Prostate gland (tissue), 2 donors: ENCODE results near the gene TMC1. TPM values are rescaled to one million over a fixed set of nuclear protein-coding genes. Genes with fewer than 3 reads are reported as not detected.
A peak's percentile ranks its signal among the peaks of the same experiment; 100 is the strongest.

ENCODE experiments used
- DNase-seq: peaks from one replicate; pipeline ENCODE4 v3.0.0-alpha.2; 2019; ENCODE audit warnings: low spot score
- H3K27ac ChIP-seq, 2 donors: fragments of 200-600 bp; sonication (generic); 2 replicates each; pipeline ENCODE4 v1.5.1; 2017 to 2019
- H3K27me3 ChIP-seq: fragments of 200-600 bp; sonication (generic); replicated peaks from 2 replicates; pipeline ENCODE4 v1.5.1; 2019; ENCODE audit not compliant: insufficient read depth
- H3K36me3 ChIP-seq, 2 donors: fragments of 200-600 bp; sonication (generic); 1 replicate in 1 of 2; 2 replicates in 1 of 2; pipeline versions ENCODE4 v1.5.1 to v1.8.1; 2017 to 2019
- H3K4me1 ChIP-seq: fragments of 200-600 bp; sonication (generic); replicated peaks from 2 replicates; pipeline ENCODE4 v1.5.1; 2019
- H3K4me3 ChIP-seq, 2 donors: fragments of 200-600 bp; sonication (generic); 2 replicates each; pipeline ENCODE4 v1.5.1; 2017 to 2019
- H3K9me3 ChIP-seq: fragments of 200-600 bp; sonication (generic); 2 replicates; pipeline ENCODE4 v1.5.1; 2017
- POLR2A ChIP-seq: fragments of 450-650 bp; IDR thresholded peaks from one replicate; pipeline ENCODE4 v1.6.1; 2016; ENCODE audit warnings: antibody characterized with exemption, mild to moderate bottlenecking
- POLR2AphosphoS5 ChIP-seq: sonication (generic); formaldehyde crosslinking; IDR thresholded peaks from one replicate; pipeline ENCODE4 v1.6.1; 2017; ENCODE audit warnings: antibody characterized with exemption
- WGBS: methylation state at CpG from one replicate; pipeline ENCODE4 v1.1.5; 2018; 5-methylcytosine and 5-hydroxymethylcytosine counted together
- intact Hi-C: fragments of 100-400 bp; cut with DNase I; formaldehyde crosslinking; loops from one replicate; pipeline ENCODE4 v1.14.2; 2022
- total RNA-seq, 2 donors: library from RNA; depleted of rRNA; stranded (reverse); fragments of >200 nt; gene quantifications; one replicate each; pipeline ENCODE4 v1.1.0, GENCODE V29; 2016
- TF ChIP-seq, protein P1 (sequence below), 4 experiments: fragments of 200-600 bp in 2 of 4; fragments of 450-650 bp in 2 of 4; sonication (generic) in 2 of 4; IDR thresholded peaks; 1 replicate in 3 of 4; 2 replicates in 1 of 4; pipeline ENCODE4 v1.5.1; 2016 to 2019; ENCODE audit warnings: antibody characterized with exemption in 4 of 4, mild to moderate bottlenecking in 2 of 4, moderate library complexity in 2 of 4

TMC1 gene
- total RNA-seq, 2 donors from 2014 or later: 3.0 to 5.3 TPM

DNA sequence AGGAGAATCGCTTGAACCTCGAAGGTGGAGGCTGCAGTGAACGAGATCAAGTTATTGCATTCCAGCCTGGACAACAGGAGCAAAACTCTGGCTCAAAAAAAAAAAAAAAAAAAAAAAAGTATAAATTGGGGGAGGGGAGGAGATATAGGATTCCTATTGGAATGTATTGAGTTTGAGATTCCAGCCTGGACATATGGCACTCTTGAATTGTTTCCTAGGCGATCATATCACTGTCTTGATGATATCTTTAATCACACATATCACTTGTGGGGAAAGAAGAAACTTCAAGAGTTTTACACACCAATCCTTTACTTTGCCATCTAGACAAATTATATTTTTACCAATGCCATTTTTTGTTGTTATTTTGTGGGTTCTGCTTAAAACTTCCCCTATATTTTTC, 42.4 kb downstream of the TMC1 start:
- intact Hi-C loops: no loop called here
- Histone ChIP-seq H3K36me3 (no peaks in the 10 kb centered on the region), H3K9me3 (no peaks in the 10 kb centered on the region), H3K27me3 (no peaks in the 10 kb centered on the region), H3K4me1 (no peaks in the 10 kb centered on the region), H3K4me3 (no peak overlapping the region), H3K27ac (peak overlapping the region; percentile 63 to 75)
- TF ChIP-seq POLR2A (no peak), POLR2AphosphoS5 (no peak)
- 67% methylated on average over 4 of the region's 4 CpGs for WGBS
- DNase-seq: no peak

DNA sequence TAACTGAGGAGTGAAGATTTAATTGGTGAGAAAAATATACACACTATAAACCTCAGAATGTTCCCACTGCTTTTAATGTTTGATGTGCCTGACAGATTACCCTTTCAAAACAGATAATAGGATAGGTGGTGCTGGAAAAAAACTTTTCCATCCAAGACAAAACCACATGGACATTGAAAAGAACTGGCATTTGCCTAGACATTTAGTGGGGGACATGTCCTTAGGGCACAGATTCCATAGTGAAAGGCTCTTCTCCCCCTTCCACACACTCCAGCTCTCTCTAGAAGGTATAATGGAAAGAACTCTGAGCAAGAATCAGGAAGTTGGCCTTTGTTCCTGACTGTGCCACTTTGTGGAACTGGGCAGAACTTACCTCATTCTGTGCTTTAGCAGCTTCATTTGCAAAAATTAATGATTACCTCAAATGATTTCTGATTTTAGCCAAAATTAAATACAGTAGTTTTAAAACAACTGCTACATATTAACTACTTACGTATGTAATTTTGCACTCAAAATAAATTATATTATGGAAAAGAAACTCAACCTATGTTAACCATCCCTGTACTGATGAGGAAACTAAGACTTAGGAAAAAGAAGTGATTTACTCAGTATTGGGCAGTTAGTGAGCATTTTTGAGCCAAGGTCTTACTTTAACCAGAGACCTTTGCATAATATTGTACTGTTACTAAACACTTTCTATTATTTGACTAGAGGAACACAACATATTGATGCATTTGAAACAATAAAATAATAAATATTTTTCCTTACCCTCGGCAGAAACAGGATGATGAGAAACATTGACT, 43.3 kb downstream of the TMC1 start:
- no peak for TF ChIP-seq POLR2A
- TF ChIP-seq POLR2AphosphoS5: peak; percentile 83
- TF ChIP-seq, protein P1, sequence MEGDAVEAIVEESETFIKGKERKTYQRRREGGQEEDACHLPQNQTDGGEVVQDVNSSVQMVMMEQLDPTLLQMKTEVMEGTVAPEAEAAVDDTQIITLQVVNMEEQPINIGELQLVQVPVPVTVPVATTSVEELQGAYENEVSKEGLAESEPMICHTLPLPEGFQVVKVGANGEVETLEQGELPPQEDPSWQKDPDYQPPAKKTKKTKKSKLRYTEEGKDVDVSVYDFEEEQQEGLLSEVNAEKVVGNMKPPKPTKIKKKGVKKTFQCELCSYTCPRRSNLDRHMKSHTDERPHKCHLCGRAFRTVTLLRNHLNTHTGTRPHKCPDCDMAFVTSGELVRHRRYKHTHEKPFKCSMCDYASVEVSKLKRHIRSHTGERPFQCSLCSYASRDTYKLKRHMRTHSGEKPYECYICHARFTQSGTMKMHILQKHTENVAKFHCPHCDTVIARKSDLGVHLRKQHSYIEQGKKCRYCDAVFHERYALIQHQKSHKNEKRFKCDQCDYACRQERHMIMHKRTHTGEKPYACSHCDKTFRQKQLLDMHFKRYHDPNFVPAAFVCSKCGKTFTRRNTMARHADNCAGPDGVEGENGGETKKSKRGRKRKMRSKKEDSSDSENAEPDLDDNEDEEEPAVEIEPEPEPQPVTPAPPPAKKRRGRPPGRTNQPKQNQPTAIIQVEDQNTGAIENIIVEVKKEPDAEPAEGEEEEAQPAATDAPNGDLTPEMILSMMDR (IDR thresholded peaks at IDR 0.05): no peak
- Histone ChIP-seq H3K9me3 (no peaks in the 10 kb centered on the region), H3K36me3 (no peaks in the 10 kb centered on the region), H3K4me3 (no peak overlapping the region), H3K4me1 (no peaks in the 10 kb centered on the region), H3K27me3 (no peaks in the 10 kb centered on the region), H3K27ac (peak overlapping the region; percentile 63 to 75)
- WGBS: 54% methylated on average over 2 of the region's 2 CpGs
- intact Hi-C loops: no loop called here
- peak; percentile 56 for DNase-seq

DNA sequence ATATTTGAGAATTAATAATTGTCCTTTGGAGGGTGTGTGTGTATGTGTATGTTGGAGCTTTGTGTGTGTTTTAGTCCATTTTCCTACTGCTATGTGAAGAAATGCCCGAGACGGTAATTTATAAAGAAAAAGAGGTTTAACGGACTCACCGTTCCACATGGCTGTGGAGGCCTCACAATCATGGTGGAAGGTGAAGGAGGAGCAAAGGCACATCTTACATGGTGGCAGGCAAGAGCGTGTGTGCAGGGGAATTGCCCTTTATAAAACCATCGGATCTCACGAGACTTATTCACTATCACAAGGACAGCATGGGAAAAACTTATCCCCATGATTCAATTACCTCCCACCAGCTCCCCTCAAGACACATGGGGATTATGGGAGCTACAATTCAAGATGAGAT, 44.1 kb downstream of the TMC1 start:
- no peak for DNase-seq
- H3K4me1 ChIP-seq: no peaks in the 10 kb centered on the region
- H3K27me3 ChIP-seq: no peaks in the 10 kb centered on the region
- H3K27ac ChIP-seq: peak overlapping the region in 1 of 2 donors; percentile 63
- H3K4me3 ChIP-seq: no peak overlapping the region
- intact Hi-C loops: no loop called here
- no peaks in the 10 kb centered on the region for H3K9me3 ChIP-seq
- WGBS: 97% methylated on average over 7 of the region's 7 CpGs
- TF ChIP-seq POLR2A: no peak
- no peak for TF ChIP-seq POLR2AphosphoS5
- TF ChIP-seq, protein P1 (IDR thresholded peaks at IDR 0.05): no peak
- no peaks in the 10 kb centered on the region for H3K36me3 ChIP-seq

DNA sequence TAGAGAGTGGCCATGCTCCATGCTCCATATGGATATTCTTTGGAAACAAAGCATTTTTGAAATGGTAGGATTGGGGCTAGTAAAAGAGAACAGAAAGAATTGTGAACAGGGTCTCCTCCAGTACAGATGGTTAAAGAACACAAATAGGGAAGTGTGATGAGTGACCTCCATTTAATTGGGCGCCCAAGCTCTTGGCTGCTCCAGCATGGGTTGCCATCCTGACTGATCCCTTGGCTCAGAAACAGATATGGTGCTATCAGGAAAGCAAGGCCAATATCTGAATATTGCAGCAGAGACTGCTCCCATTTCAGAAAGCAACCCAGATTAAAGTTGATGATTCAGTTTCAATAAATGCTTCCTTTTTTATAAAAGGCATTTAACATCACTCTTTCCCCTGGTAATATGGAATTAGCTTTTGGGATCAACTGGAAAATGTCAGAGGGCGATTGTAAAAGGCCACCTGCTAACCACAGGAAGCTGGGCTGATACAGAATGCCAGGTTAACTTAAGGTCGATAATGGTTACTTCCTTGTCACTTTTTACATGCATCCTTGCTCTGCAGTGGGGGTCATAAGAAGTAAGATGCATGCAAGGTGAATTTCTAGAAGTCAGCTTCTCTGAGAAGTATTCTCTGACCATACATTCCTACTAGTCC, 52.9 kb downstream of the TMC1 start:
- TF ChIP-seq POLR2A (no peak), POLR2AphosphoS5 (no peak)
- TF ChIP-seq, protein P1 (IDR thresholded peaks at IDR 0.05): no peak
- Histone ChIP-seq H3K36me3 (no peaks in the 10 kb centered on the region), H3K27me3 (no peaks in the 10 kb centered on the region), H3K27ac (no peak overlapping the region), H3K9me3 (no peaks in the 10 kb centered on the region), H3K4me1 (peaks cover 3% of the 10 kb centered on the region), H3K4me3 (no peak overlapping the region)
- no peak for DNase-seq
- WGBS: 80% methylated on average over 3 of the region's 3 CpGs
- intact Hi-C loops: no loop called here

DNA sequence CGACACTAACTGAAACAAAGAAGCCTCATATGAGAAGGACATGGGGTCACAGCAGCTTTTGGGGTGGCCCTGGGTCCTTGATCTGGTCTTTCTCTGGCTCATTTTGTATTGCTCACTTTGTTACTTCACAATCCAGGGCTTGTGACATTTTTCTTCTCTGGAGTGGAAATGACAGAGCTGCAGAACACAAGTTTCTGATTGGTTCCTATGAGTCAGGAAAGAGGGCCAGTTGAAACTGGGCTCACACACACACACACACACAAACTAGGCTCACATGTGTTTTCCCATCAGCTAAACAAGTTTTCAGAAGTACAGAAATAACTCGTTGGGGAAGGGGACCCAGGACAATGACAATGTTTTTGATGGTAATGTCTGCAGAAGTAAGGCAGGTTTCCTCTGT, 54.3 kb downstream of the TMC1 start:
- H3K27ac ChIP-seq: peak overlapping the region in 1 of 2 donors; percentile 71

More for the DNA sequence above, 54.3 kb downstream of the TMC1 start:
- H3K36me3 ChIP-seq: no peaks in the 10 kb centered on the region
- no peaks in the 10 kb centered on the region for H3K9me3 ChIP-seq
- intact Hi-C loops: loop anchor here (5.0 kb wide), 1 partner anchor 118 kb away; no protein-coding TSS in a partner anchor
- no peak overlapping the region for H3K4me3 ChIP-seq
- H3K4me1 ChIP-seq: peaks cover 3% of the 10 kb centered on the region
- TF ChIP-seq POLR2AphosphoS5: no peak
- TF ChIP-seq, protein P1 (IDR thresholded peaks at IDR 0.05): no peak
- TF ChIP-seq POLR2A: no peak
- 68% methylated on average over 2 of the region's 2 CpGs for WGBS
- DNase-seq: no peak
- no peaks in the 10 kb centered on the region for H3K27me3 ChIP-seq
